Endothelial cell of umbilical vein (primary cell): ENCODE data around the gene GJE1. TPM values are rescaled to one million over a fixed set of nuclear protein-coding genes. Genes with fewer than 3 reads are reported as not detected.

Experiments
- BruUV-seq: library from RNA; stranded (reverse); fragments of 400-500 nt; replicated peaks from 2 replicates; lab custom pipeline; 2021; lab: Mats Ljungman, UMichigan
- CTCF ChIA-PET: fragments of 300-600, 350-600 bp; sonication (Branson Sonifier 250); formaldehyde crosslinking; loops from one replicate; lab custom pipeline; 2021; ENCODE audit warnings: antibody characterized with exemption, inconsistent platforms; lab: Charles Lee
- POLR2A ChIA-PET: fragments of 300-600, 350-600 bp; sonication (Branson Sonifier 250); formaldehyde crosslinking; loops from one replicate; lab custom pipeline; 2021; ENCODE audit warnings: antibody characterized with exemption, inconsistent platforms; lab: Charles Lee
- DNase-seq: peaks from one replicate; pipeline ENCODE4 v3.0.0-alpha.2; 2011; ENCODE audit warnings: low read depth, low spot score
- FAIRE-seq: peaks from 2 replicates; lab custom pipeline; 2011; peaks lifted over from hg19 to GRCh38; lab: Jason Lieb, UNC
- H2AFZ ChIP-seq: 2 replicates; pipeline ENCODE4 v1.6.0; 2012; ENCODE audit warnings: low read depth, low read length, control low read depth, inconsistent platforms
- H3K27ac ChIP-seq: 2 replicates; pipeline ENCODE4 v1.5.1; 2011; ENCODE audit warnings: low read depth, mild to moderate bottlenecking, control low read depth, low read length, moderate library complexity; ENCODE audit not compliant: insufficient read depth
- H3K27me3 ChIP-seq, 2 experiments: 2 replicates each; pipeline versions ENCODE4 v1.6.0 to v1.6.1; 2011; ENCODE audit warnings: low read length in 2 of 2, mixed read lengths in 1 of 2; ENCODE audit not compliant: control insufficient read depth in 2 of 2, insufficient read depth in 2 of 2
- H3K36me3 ChIP-seq, 2 experiments: 2 replicates in 1 of 2; 3 replicates in 1 of 2; pipeline ENCODE4 v1.5.1; 2011; ENCODE audit warnings: low read length in 2 of 2, mild to moderate bottlenecking in 1 of 2, moderate library complexity in 1 of 2; ENCODE audit not compliant: control insufficient read depth in 2 of 2, insufficient read depth in 2 of 2; ENCODE audit errors: extremely low read depth in 1 of 2
- H3K4me1 ChIP-seq: 3 replicates; pipeline ENCODE4 v1.5.1; 2011; ENCODE audit warnings: mild to moderate bottlenecking, low read length; ENCODE audit not compliant: control insufficient read depth, insufficient read depth; ENCODE audit errors: extremely low read depth
- H3K4me2 ChIP-seq: 2 replicates; pipeline ENCODE4 v1.6.1; 2011; ENCODE audit warnings: low read length, control low read depth, mixed read lengths; ENCODE audit not compliant: insufficient read depth
- H3K4me3 ChIP-seq, 3 experiments: fragments of 200-600 bp in 1 of 3; sonication (generic), shearing (Covaris generic) in 1 of 3; replicated peaks in 1 of 3; 2 replicates each; pipeline ENCODE4 v1.5.1; 2011 to 2016; ENCODE audit warnings: control low read depth in 3 of 3, low read length in 3 of 3, mild to moderate bottlenecking in 2 of 3, inconsistent platforms in 1 of 3, low read depth in 1 of 3, moderate library complexity in 1 of 3; ENCODE audit not compliant: insufficient read depth in 1 of 3
- H3K79me2 ChIP-seq: 2 replicates; pipeline ENCODE4 v1.6.0; 2012; ENCODE audit warnings: low read length, inconsistent platforms; ENCODE audit not compliant: control insufficient read depth, insufficient read depth
- H3K9ac ChIP-seq: replicated peaks from 2 replicates; pipeline ENCODE3; 2011; ENCODE audit warnings: low read length, control low read depth; ENCODE audit not compliant: insufficient read depth; ENCODE audit errors: extremely low read depth
- H3K9me1 ChIP-seq: replicated peaks from 3 replicates; pipeline ENCODE4 v1.6.0; 2011; ENCODE audit warnings: mild to moderate bottlenecking, low read length; ENCODE audit not compliant: control insufficient read depth, insufficient read depth; ENCODE audit errors: extremely low read depth
- H3K9me3 ChIP-seq: replicated peaks from 2 replicates; pipeline ENCODE4 v1.5.1; 2012; ENCODE audit warnings: low read length, inconsistent platforms; ENCODE audit not compliant: control insufficient read depth, insufficient read depth
- H4K20me1 ChIP-seq: replicated peaks from 2 replicates; pipeline ENCODE3; 2011; ENCODE audit warnings: mild to moderate bottlenecking, low read length; ENCODE audit not compliant: control insufficient read depth, insufficient read depth; ENCODE audit errors: extremely low read depth
- EZH2 ChIP-seq: IDR thresholded peaks from 2 replicates; pipeline ENCODE4 v1.6.1; 2012; ENCODE audit warnings: borderline replicate concordance, low read depth, mild to moderate bottlenecking, moderate library complexity, low read length, inconsistent platforms; ENCODE audit not compliant: severe bottlenecking
- FOS ChIP-seq: IDR thresholded peaks from 2 replicates; pipeline ENCODE4 v1.6.1; 2011; ENCODE audit warnings: mild to moderate bottlenecking, low read length, moderate library complexity, borderline replicate concordance; ENCODE audit not compliant: insufficient read depth
- GATA2 ChIP-seq: IDR thresholded peaks from 2 replicates; pipeline ENCODE4 v1.7.0; 2011; ENCODE audit warnings: low read depth, mild to moderate bottlenecking, moderate library complexity, mixed read lengths, low read length; ENCODE audit not compliant: insufficient read length, insufficient read depth
- JUN ChIP-seq: IDR thresholded peaks from 2 replicates; pipeline ENCODE4 v1.6.1; 2011; ENCODE audit warnings: borderline replicate concordance, low read depth; ENCODE audit not compliant: insufficient read length, insufficient read depth
- MAX ChIP-seq: IDR thresholded peaks from 2 replicates; pipeline ENCODE4 v1.6.1; 2011; ENCODE audit not compliant: insufficient read depth, insufficient read length
- MYC ChIP-seq: IDR thresholded peaks from one replicate; pipeline ENCODE4 v1.6.1; 2011; ENCODE audit warnings: mild to moderate bottlenecking, low read depth, low read length
- POLR2A ChIP-seq: IDR thresholded peaks from 2 replicates; pipeline ENCODE4 v1.6.1; 2012; ENCODE audit warnings: low read depth, mild to moderate bottlenecking, control low read depth, low read length
- POLR2AphosphoS5 ChIP-seq: IDR thresholded peaks from 2 replicates; pipeline ENCODE4 v1.6.1; 2012; ENCODE audit warnings: low read depth, mild to moderate bottlenecking, control low read depth, low read length, moderate library complexity; ENCODE audit not compliant: insufficient read depth
- dilution Hi-C: fragments of 300-500 bp; cut with MboI; formaldehyde crosslinking; loops from one replicate; pipeline ENCODE4 v1.15.0; 2019; ENCODE audit warnings: low sequenced_read_pairs; ENCODE audit not compliant: extremely low pct_ligation_motif_present
- intact Hi-C: fragments of 100-400 bp; cut with micrococcal nuclease; formaldehyde crosslinking; loops from one replicate; pipeline ENCODE4 v1.10.0; 2022
- polyA plus RNA-seq, 4 experiments: library from polyadenylated mRNA; depleted of rRNA in 3 of 4; stranded (reverse) in 3 of 4; unstranded in 1 of 4; fragments of >200 nt; gene quantifications; 2 replicates each; pipeline versions ENCODE4 v1.2.1 to v1.2.3, GENCODE V29; 2011 to 2012; ENCODE audit warnings: missing spikeins in 1 of 4
- total RNA-seq: library from RNA; stranded (reverse); gene quantifications from 2 replicates; pipeline ENCODE4 v1.2.3, GENCODE V29; 2021
- TF ChIP-seq, protein P1 (sequence below), 2 donors: IDR thresholded peaks; 1 replicate in 1 of 2; 2 replicates in 1 of 2; pipeline ENCODE4 v1.5.1; 2011; ENCODE audit warnings: low read length in 2 of 2, mild to moderate bottlenecking in 2 of 2, moderate library complexity in 2 of 2, control low read depth in 1 of 2, inconsistent platforms in 1 of 2, low read depth in 1 of 2; ENCODE audit not compliant: insufficient read depth in 1 of 2; ENCODE audit errors: extremely low read depth in 1 of 2

The GJE1 gene
- total and polyA plus RNA-seq, 2 donors (not counting 3 experiments of a cell fraction or from before 2014, with no cell fraction given), result not detected

GRCh38 chr6:142182004-142182403 is 49.3 kb downstream of the GJE1 start:
- Histone ChIP-seq H3K4me1 (peaks cover 1% of the 10 kb centered on the region), H3K27me3 (no peaks in the 10 kb centered on the region), H4K20me1 (no peaks in the 10 kb centered on the region), H3K9me3 (no peaks in the 10 kb centered on the region), H2AFZ (no peak overlapping the region), H3K9ac (no peak overlapping the region), H3K36me3 (peaks cover 0 to 6% of the 10 kb centered on the region in 2 experiments), H3K79me2 (no peaks in the 10 kb centered on the region), H3K4me3 (no peak overlapping the region), H3K27ac (no peak overlapping the region), H3K4me2 (no peak overlapping the region), H3K9me1 (no peaks in the 10 kb centered on the region)
- dilution Hi-C loops, result no loop called here
- no TSS peak for BruUV-seq
- CTCF ChIA-PET, result interaction anchor here (1.0 to 1.2 kb wide), 4 partner anchors 9 to 208 kb away, joined by 3 to 4 read pairs (median 3); no protein-coding TSS in a partner anchor
- no peak for TF ChIP-seq MYC
- TF ChIP-seq POLR2A, result no peak
- TF ChIP-seq EZH2, result no peak
- TF ChIP-seq, protein P1, sequence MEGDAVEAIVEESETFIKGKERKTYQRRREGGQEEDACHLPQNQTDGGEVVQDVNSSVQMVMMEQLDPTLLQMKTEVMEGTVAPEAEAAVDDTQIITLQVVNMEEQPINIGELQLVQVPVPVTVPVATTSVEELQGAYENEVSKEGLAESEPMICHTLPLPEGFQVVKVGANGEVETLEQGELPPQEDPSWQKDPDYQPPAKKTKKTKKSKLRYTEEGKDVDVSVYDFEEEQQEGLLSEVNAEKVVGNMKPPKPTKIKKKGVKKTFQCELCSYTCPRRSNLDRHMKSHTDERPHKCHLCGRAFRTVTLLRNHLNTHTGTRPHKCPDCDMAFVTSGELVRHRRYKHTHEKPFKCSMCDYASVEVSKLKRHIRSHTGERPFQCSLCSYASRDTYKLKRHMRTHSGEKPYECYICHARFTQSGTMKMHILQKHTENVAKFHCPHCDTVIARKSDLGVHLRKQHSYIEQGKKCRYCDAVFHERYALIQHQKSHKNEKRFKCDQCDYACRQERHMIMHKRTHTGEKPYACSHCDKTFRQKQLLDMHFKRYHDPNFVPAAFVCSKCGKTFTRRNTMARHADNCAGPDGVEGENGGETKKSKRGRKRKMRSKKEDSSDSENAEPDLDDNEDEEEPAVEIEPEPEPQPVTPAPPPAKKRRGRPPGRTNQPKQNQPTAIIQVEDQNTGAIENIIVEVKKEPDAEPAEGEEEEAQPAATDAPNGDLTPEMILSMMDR (IDR thresholded peaks at IDR 0.05; ENCODE audit: extremely low read depth in 1 of 2, insufficient read depth in 1 of 2, low read depth in 1 of 2, low read length in 2 of 2), result no peak
- no peak for TF ChIP-seq FOS
- TF ChIP-seq POLR2AphosphoS5, result no peak
- no peak for TF ChIP-seq GATA2
- no peak for TF ChIP-seq JUN
- no peak for TF ChIP-seq MAX
- intact Hi-C loops, result no loop called here
- POLR2A ChIA-PET, result no interaction called here
- FAIRE-seq (no peak), DNase-seq (no peak)
